Measurements from ENCODE around the gene SLC9A7. TPM values are rescaled to one million over a fixed set of nuclear protein-coding genes. Genes with fewer than 3 reads are reported as not detected.
A peak's percentile ranks its signal among the peaks of the same experiment; 100 is the strongest.
"Not testable (repeated sequence)": the region's sequence is repeated elsewhere in the genome, so short reads cannot be mapped to it uniquely, and the experiment has no call there.

SLC9A7 gene
- total RNA-seq = 30.6 TPM

GRCh38 chrX:46758956-46759644 lies at the start of gene SLC9A7:
SLC9A7 (minus strand) TSS chrX:46759118; CDS start chrX:46759029, 89 bp downstream.
- peak; percentile 39 to 42 for DNase-seq (ENCODE audit: low spot score in 2 of 2)
- FAIRE-seq = no peak

- FAIRE-seq (no peak), DNase-seq (ENCODE audit: low spot score in 2 of 2) (no peak)
Measured at GRCh38 chrX:46805270-46805669, 46.4 kb upstream of the SLC9A7 start.

GRCh38 chrX:46803140-46803539 lies 44.2 kb upstream of the SLC9A7 start:
- no peak for DNase-seq (ENCODE audit: low spot score in 2 of 2)

GRCh38 chrX:46796574-46797191 lies 37.8 kb upstream of the SLC9A7 start:
- DNase-seq (ENCODE audit: low spot score in 2 of 2) (peak in 1 of 2 donors; percentile 41), FAIRE-seq (no peak)

More at GRCh38 chrX:46803140-46803539, 44.2 kb upstream of the SLC9A7 start:
- FAIRE-seq = no peak

GRCh38 chrX:46793386-46794143 lies 34.6 kb upstream of the SLC9A7 start:
- no peak for DNase-seq (ENCODE audit: low spot score in 2 of 2)
- no peak for FAIRE-seq

GRCh38 chrX:46792810-46793188 lies 33.9 kb upstream of the SLC9A7 start:
- FAIRE-seq (no peak), DNase-seq (ENCODE audit: low spot score in 2 of 2) (no peak)

GRCh38 chrX:46791927-46792809 lies 33.2 kb upstream of the SLC9A7 start:
- peak in 1 of 2 donors; percentile 8 for DNase-seq (ENCODE audit: low spot score in 2 of 2)
- FAIRE-seq = no peak

GRCh38 chrX:46788902-46789301 lies 30.0 kb upstream of the SLC9A7 start:
- no peak for DNase-seq (ENCODE audit: low spot score in 2 of 2)
- FAIRE-seq = no peak

GRCh38 chrX:46784437-46784836 lies 25.5 kb upstream of the SLC9A7 start:
- not testable (repeated sequence) for FAIRE-seq; DNase-seq (ENCODE audit: low spot score in 2 of 2)

- DNase-seq (ENCODE audit: low spot score in 2 of 2) = no peak
- no peak for FAIRE-seq
Measured at GRCh38 chrX:46782034-46782433, 23.1 kb upstream of the SLC9A7 start.

- no peak for DNase-seq (ENCODE audit: low spot score in 2 of 2)
- no peak for FAIRE-seq
Measured at GRCh38 chrX:46777971-46778810, 19.3 kb upstream of the SLC9A7 start.

GRCh38 chrX:46770817-46771163 lies 11.9 kb upstream of the SLC9A7 start:
- FAIRE-seq (no peak), DNase-seq (ENCODE audit: low spot score in 2 of 2) (no peak)

GRCh38 chrX:46770000-46770816 lies 11.3 kb upstream of the SLC9A7 start:
- DNase-seq (ENCODE audit: low spot score in 2 of 2) (no peak), FAIRE-seq (no peak)

GRCh38 chrX:46762963-46763362 lies 4.0 kb upstream of the SLC9A7 start:
- FAIRE-seq (no peak), DNase-seq (ENCODE audit: low spot score in 2 of 2) (no peak)

GRCh38 chrX:46759645-46759974 lies 692 bp upstream of the SLC9A7 start:
- FAIRE-seq = no peak
- DNase-seq (ENCODE audit: low spot score in 2 of 2) = no peak

- DNase-seq (ENCODE audit: low spot score in 2 of 2) = peak in 1 of 2 donors; percentile 7
- FAIRE-seq = no peak
Measured at GRCh38 chrX:46758163-46758955, 559 bp downstream of the SLC9A7 start.

GRCh38 chrX:46757593-46757992 lies 1.3 kb downstream of the SLC9A7 start:
- DNase-seq (ENCODE audit: low spot score in 2 of 2) (no peak), FAIRE-seq (no peak)

- no peak for FAIRE-seq
- no peak for DNase-seq (ENCODE audit: low spot score in 2 of 2)
Measured at GRCh38 chrX:46757052-46757451, 1.9 kb downstream of the SLC9A7 start.
